SHP77 treated with DMSO at 0.1 percent for 48 hours (cell line): ENCODE measurements around the gene SH2D4B.

Experiments used
- DNase-seq: peaks from one replicate; lab custom pipeline; 2025; lab: John Stamatoyannopoulos, UW

Gene SH2D4B

GRCh38 chr10:80537736-80538480, at the start of gene SH2D4B:
Gene SH2D4B (plus strand): TSS chr10:80537902. CDS start chr10:80538332, 430 bp downstream.
- DNase-seq: no peak

- DNase-seq: no peak
These were observed 49.1 kb upstream of the SH2D4B start for GRCh38 chr10:80488539-80489066.

GRCh38 chr10:80489371-80490112, 48.2 kb upstream of the SH2D4B start:
- DNase-seq: no peak

GRCh38 chr10:80491251-80492102, 46.2 kb upstream of the SH2D4B start:
- DNase-seq: no peak

- DNase-seq: no peak
These were observed 44.7 kb upstream of the SH2D4B start for GRCh38 chr10:80492848-80493521.

- no peak for DNase-seq
These were observed 44.1 kb upstream of the SH2D4B start for GRCh38 chr10:80493522-80494051.

GRCh38 chr10:80496555-80497172, 41.0 kb upstream of the SH2D4B start:
- no peak for DNase-seq

GRCh38 chr10:80497187-80498077, 40.3 kb upstream of the SH2D4B start:
- DNase-seq: no peak

GRCh38 chr10:80498078-80498832, 39.4 kb upstream of the SH2D4B start:
- DNase-seq: no peak

- no peak for DNase-seq
These were observed 38.6 kb upstream of the SH2D4B start for GRCh38 chr10:80498833-80499741.

- DNase-seq: no peak
These were observed 36.9 kb upstream of the SH2D4B start for GRCh38 chr10:80500572-80501380.

- DNase-seq: no peak
These were observed 36.3 kb upstream of the SH2D4B start for GRCh38 chr10:80501381-80501912.

GRCh38 chr10:80501913-80502521, 35.7 kb upstream of the SH2D4B start:
- no peak for DNase-seq

GRCh38 chr10:80502621-80503583, 34.8 kb upstream of the SH2D4B start:
- no peak for DNase-seq

GRCh38 chr10:80503584-80504157, 34.0 kb upstream of the SH2D4B start:
- DNase-seq: no peak
